GM21381 (cell line): ENCODE measurements around the gene VPS54.
A peak's percentile ranks its signal among the peaks of the same experiment; 100 is the strongest.

Experiments
- ATAC-seq: cut with Tn5 transposase; IDR thresholded peaks from one replicate; pipeline ENCODE4 v1.9.1; 2021; ENCODE audit warnings: mild to moderate bottlenecking, moderate library complexity; ENCODE audit not compliant: unreplicated experiment

VPS54 gene

DNA sequence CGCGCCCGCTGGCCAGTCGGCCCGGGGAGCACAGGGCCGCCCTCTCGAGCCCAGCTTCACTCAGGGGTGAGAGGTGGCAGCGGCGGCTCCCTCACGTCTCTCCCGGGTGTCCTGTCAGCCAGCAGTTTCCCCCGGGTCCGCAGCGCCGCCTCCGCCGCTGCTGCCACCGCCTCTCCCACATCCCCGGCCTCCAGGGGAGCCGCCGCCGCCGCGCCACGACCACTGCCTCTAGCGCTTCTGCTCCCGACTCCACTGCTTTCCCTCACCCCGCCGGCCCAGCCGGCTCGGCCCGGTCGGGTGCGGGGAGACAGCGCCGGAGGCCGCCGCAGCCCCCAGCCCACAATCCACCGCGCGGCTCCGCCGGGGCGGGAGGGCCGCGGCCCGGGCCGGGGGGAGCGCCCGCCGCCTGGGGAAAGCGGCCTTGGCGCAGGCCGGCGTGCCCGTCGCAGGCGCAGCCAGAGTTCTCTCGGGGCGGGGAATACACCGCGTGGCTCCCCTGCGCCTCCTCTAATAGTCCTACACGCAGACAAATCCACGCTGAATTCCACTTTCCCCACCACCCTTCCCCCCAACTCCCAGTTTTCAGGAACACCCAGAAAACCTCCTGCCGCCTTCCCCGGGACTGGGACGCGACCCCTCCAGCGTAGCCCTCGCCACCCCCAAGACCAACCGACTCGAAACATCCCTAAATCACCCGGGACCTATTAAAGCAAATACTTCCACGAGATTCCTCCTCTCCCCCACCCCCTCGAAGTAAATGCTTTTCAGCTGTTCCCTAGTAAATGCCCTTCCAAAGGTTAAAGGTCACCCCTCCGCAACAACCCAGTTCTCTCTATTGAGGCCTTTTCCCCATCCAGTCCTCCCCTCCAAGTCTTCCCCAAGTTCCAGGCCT, at the start of gene VPS54:
Gene VPS54 (minus strand): TSS at position 346 of the 892 bp plus-strand sequence. CDS start 35,429 bp downstream, outside the sequence.
- peak; percentile 66 for ATAC-seq

DNA sequence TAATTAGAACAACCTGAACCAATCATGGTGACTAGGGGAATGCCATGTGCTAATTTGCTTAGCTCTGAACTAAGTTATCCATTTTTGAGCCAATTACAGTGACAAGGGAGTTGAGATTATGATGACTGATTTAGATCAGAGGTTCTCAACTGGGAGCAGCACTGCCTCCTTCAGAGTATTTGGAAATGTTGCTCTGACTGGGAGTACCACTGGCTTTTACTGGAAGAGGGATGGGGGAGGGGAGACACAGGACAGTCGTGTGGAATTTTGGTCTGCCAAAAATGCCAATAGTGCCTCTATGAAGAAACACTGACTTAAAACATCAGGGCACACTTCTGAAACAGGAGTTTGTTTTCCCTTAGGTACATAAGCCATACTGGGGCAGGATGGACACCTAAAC, 48.1 kb upstream of the VPS54 start:
- no peak for ATAC-seq

- no peak for ATAC-seq
Measured at GRCh38 chr2:64065516-64065915, 46.3 kb upstream of the VPS54 start.

GRCh38 chr2:64063924-64064331, 44.7 kb upstream of the VPS54 start:
- ATAC-seq: no peak

DNA sequence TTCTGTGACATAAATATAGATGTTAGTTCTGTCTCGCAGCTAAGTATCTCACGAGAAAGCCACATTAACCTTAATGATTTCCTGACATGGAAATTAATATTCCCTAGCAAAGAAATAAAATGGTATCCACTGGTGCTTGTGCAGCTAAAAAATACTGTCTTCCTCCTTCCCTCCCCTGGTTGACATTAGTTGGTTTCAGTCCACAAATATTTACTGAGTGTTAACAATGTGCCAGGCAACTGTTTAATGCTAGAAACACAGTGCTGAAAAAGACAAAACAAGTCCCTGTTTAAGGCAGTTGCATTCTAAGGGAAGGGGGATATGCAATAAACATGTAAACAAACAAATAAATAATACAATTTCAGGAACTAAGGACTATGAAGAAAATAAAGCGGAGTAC, 44.2 kb upstream of the VPS54 start:
- ATAC-seq: no peak

GRCh38 chr2:64062840-64063239, 43.6 kb upstream of the VPS54 start:
- no peak for ATAC-seq

DNA sequence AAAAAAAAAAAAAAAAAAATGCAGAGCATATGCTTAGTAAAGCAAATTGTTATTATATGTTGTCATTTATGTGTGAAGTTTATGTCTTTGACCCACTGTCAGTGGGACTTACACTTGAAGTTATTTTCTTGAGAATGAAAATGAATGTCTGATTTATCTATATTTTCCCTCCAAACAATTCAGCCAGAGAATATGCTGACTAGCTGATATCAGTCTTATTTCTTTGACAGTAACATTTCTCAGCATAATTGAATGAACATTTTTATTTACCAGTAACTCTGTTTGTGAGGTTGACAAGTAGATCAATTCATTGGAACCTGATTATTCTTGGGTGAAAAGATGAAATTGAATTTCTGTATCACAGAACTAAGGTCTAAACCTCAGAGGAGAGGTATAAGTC, 40.0 kb upstream of the VPS54 start:
- ATAC-seq: no peak

- no peak for ATAC-seq
Measured at GRCh38 chr2:64056021-64056420, 36.8 kb upstream of the VPS54 start.

GRCh38 chr2:64054161-64054915, 35.1 kb upstream of the VPS54 start:
- ATAC-seq: no peak

- ATAC-seq: no peak
Measured at GRCh38 chr2:64052463-64053241, 33.4 kb upstream of the VPS54 start.

GRCh38 chr2:64049633-64050220, 30.5 kb upstream of the VPS54 start:
- ATAC-seq: peak; percentile 92

DNA sequence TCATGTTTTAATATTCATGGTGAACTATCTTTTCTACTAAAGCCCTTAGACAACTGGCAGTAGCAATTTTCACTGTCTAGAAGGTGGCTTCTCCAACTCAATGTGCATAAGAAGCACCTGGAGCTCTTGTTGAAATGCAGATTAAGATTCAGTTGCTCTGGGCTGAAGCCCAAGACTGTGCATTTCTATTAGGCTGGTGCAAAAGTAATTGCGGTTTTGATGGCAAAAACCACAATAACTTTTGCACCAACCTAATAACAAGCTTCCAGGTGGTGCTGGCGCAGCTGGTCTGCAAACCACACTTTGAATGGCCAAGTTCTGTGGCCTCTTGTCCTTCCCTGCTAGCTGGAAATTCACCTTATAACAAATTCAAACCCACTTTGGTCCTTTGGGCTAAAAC, 26.7 kb upstream of the VPS54 start:
- ATAC-seq: no peak

DNA sequence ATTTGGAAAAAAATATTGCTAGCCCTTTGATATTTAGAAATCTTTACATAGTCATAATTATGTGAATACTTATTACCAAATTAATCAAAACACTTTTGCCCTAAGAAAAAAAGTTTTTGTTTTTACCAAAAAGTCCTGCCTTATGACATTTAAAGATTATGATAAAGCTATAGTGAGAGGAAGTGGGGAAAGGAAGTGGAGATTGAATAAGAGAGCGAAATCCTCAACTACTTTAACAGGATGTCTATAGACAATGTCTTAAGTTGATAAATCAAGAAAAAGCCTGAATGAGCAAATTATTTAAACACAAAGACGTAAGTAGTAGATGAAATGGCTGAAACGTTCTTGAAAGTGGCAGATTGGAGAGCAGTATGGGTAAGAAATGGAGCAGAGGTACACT, 20.9 kb upstream of the VPS54 start:
- no peak for ATAC-seq

DNA sequence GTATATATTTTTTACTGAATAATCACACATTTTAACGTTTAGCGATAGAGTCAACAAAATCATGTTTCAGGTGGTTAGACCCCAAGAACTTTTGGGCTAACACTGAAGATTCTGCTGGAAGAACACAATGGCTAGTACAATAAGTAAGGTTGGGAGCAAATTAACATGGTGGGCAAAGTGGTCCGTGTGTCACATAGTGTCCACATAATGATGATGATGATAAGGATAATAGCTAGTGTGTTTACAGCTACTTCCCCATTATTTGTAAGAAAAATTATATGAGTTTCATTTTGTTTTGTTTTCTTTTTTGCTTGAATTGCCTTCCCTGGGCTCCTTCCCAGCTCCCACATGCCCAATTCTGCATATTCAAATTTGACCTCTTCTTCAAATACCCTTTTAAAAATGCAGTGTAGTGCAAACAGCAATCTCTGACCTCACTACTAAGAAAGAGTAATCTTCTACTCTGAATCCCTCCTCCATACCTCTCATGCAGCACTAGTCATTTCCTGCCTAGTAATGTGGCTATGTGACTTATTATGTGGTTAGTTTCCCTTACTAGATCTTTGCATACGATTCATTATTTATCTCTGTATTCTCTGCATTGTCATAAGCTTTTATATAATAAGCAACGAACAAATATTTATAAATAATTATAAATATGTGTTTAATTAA, 16.9 kb upstream of the VPS54 start:
- ATAC-seq: peak; percentile 91

GRCh38 chr2:64035072-64035942, 16.1 kb upstream of the VPS54 start:
- no peak for ATAC-seq

- no peak for ATAC-seq
Measured at GRCh38 chr2:64029116-64029665, 10.0 kb upstream of the VPS54 start.

GRCh38 chr2:64025741-64026140, 6.5 kb upstream of the VPS54 start:
- no peak for ATAC-seq

- no peak for ATAC-seq
Measured at GRCh38 chr2:64024259-64024949, 5.2 kb upstream of the VPS54 start.
